Activated naive CD4-positive, alpha-beta T cell treated with Interleukin-2 at 50 U/mL for 16 hours (primary cell): ENCODE measurements around the gene LPAR4.
"Not testable (repeated sequence)": the region's sequence is repeated elsewhere in the genome, so short reads cannot be mapped to it uniquely, and the experiment has no call there.

Experiments used
- DNase-seq: peaks from one replicate; pipeline ENCODE4 v3.0.0-alpha.2; 2020

Gene LPAR4, protein sequence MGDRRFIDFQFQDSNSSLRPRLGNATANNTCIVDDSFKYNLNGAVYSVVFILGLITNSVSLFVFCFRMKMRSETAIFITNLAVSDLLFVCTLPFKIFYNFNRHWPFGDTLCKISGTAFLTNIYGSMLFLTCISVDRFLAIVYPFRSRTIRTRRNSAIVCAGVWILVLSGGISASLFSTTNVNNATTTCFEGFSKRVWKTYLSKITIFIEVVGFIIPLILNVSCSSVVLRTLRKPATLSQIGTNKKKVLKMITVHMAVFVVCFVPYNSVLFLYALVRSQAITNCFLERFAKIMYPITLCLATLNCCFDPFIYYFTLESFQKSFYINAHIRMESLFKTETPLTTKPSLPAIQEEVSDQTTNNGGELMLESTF

DNA sequence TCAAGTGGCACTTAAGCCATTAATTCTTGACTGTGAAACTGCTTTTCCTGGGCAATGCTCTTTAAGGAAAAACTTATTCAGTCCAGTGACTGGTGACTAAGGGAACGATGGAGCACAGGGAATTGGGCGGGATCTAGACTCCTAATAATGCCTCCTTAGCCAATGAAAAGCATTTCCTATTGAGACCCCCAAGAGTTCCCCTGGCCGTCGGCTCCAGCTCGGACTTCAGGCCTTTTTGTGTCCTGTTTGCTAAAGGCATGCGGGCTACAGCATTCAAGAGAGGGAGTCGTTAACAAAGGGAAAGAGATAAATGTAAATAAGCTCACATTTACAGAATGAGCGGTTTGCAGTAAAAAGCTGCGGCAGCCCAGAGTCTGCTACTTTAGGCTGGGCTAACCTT, at the start of gene LPAR4:
LPAR4 (plus strand) TSS at position 232 of the 400 bp plus-strand sequence. CDS start 7,150 bp downstream, outside the sequence.
- no peak for DNase-seq

DNA sequence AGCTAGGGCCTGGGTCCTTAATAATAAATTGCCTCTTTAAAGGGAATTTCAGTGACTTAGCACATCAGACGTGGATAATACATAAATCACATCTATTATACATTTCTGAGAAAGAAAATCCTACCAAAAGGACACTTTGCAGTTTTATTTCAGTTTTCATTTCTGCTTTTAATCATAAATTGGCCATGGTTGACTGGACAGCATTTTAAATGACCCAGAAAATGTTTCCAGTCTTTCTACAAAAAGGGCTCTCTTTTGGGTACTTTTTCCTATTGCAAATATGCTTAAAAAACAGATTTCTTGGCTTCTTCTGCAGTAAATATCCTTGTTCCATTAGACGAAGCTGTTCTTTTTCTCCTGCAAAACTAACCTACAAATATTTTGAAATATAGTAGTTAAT, 41.4 kb upstream of the LPAR4 start:
- DNase-seq: no peak

DNA sequence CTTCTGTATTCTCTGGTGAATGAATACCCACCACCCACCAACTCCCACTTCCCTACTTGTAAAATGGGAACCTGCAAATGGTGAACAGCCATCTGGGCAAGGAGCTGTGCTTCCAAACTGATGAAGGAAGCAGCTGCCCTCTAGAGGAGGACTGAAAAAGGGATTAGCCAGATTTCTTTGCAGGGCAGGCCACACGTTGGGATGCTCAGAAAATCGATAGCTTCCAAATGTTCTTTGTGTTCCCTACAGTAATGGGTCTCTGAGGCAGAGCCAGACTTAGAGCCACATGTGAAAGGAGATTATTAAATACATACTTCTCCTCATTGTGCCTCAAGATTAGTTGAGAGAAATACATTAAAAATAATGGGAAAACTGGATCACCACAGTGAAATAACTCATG, 39.3 kb upstream of the LPAR4 start:
- DNase-seq: no peak

DNA sequence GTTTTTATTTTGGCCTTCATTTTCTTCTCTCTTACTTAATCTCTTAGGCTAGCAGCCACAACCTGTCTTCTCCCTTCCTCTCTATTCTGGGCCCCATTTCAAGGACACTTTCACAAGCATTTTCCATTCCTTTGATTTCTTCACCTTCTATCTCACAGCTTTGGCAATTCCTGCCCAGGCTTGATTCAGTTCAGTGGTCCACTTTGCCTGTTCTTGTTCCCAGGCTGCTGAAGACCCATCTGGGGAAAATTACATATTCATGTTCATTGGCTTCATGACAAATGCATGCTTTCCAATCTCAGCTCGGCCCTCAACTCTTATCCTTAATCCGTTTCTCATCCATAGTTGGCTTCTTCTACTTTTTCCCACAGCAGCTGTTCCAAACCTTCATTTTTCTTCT, 38.7 kb upstream of the LPAR4 start:
- no peak for DNase-seq

DNA sequence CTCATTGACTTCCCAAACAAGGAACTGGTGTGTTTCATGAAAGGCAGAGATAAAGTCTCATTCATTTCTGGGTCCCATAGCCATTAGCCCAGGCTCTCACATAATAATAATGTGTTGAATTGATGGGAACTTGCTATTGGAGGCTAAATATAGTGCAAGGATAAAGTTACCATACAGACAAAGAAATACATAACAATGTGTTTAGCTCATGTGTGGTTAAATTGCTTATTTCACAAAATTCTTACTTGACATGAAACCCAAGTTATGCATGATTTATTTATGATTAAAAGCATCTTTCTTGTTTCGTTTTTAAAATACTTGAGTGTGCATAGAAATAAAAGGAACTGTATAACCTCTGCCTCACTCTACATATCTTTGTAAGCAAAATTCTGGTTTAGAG, 37.3 kb upstream of the LPAR4 start:
- DNase-seq: no peak

DNA sequence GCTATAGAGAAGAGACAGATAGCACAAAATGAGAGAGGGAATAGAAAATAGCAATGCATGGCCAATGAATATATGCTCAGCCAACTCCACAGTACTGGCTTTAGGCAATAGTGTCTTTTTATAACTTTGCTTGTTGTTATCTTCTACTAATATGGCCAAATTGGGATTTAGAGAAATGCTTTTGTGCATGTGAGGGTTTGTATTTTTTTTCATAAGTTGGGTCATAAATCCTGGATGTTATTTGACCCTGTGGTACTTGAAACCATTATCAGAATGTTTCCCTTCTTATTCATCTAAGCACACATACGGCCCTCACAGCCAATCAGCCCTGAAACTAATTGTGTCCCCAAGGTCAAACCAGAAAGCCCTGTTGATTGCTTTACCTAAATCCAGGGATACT, 35.2 kb upstream of the LPAR4 start:
- DNase-seq: no peak

DNA sequence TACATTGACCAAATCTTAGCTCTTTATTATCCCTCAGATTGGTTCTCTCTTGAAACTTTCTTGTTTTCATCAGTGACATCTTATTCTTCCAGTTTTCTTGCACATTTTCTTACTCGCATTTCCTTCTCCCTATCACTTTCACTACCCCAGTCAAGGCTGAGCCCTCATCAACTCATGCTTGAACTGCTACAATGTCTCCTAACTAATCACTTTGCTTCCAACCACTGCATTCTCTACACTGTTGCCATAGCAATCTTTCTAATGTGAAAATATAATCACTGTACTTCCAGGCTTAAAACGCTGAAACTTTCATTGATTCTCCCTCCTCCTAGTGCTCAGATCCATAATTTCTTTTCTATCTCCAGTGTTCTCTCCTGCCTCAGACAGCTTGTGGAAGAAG, 22.2 kb upstream of the LPAR4 start:
- DNase-seq: no peak

DNA sequence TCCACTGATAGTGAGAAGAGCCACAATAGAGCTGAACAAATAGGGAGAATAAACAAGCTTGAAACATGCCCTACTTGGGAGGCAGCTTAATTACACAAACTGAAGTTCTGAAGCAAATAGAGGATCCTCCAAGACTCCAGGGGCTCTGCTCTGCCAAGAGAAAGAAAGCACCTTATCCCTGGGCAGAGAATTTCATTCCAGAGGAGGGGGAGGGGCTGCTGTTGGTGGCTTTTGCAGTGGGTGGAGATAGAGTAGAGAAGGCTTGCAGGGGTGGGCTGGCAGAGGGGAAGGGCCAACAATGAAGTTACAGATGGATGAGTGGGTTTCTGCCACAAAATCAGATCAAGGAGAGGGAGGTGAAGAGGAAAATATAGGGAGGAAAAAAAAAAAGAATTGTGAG, 1.0 kb upstream of the LPAR4 start:
- no peak for DNase-seq

DNA sequence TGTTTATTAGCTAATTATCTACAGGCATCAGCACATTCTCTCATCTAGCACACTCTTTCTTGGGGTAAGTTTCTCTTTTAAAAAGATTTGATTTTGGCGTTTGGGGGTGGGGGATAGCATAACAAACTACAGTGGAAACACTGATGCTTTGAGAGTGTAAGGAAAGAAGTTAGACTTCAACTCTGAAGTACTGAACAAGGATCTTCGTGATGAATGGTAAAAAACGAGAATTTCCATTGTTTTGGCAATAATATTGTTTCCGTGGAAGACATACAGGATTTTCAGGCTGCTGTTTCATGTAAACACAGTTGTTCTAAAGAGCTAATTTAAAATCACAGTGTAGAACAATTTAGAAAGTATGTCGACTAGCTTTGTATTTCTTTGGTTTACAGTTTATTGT, 451 bp downstream of the LPAR4 start:
- no peak for DNase-seq

DNA sequence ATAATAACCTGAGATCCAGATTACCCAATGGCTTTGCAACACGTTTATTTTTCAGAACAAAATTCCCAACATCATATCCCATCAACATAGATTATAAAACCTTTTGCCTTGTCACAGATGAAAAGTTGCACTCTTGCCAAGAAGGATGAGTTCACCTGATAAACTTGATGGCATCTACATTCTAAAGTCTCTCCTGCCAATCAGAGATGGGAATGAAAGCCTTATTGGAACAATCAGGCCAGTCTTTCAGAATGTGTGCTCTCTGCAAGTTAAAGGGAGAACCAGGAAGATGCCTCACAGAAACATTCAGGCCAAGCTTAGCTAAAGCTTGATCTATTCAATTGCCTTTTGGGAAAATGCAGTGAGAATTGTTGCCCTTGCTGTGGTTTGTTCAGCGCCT, 1.3 kb downstream of the LPAR4 start:
- no peak for DNase-seq

DNA sequence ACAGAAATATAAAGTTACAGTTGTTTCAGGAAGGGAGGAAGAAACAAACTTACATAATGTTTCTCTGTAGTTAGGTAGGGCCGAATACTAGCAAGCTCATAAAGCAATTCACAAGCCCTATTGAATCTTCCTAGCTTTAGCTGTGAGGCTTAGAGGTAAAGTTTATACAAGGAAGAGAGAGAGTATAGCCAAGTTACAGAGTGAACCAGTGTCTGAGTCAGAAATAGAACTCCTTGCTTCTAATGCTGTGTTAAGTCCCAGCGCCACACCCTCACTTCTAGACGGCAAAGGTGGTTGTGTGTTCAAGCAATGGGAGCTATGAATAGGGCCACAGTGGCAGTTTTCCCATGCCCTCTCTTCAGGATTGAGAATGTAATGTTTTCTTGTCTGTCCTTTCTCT, 6.1 kb downstream of the LPAR4 start:
- no peak for DNase-seq

DNA sequence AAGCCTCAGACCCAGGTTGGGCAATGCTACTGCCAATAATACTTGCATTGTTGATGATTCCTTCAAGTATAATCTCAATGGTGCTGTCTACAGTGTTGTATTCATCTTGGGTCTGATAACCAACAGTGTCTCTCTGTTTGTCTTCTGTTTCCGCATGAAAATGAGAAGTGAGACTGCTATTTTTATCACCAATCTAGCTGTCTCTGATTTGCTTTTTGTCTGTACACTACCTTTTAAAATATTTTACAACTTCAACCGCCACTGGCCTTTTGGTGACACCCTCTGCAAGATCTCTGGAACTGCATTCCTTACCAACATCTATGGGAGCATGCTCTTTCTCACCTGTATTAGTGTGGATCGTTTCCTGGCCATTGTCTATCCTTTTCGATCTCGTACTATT, 7.4 kb downstream of the LPAR4 start:
- no peak for DNase-seq

DNA sequence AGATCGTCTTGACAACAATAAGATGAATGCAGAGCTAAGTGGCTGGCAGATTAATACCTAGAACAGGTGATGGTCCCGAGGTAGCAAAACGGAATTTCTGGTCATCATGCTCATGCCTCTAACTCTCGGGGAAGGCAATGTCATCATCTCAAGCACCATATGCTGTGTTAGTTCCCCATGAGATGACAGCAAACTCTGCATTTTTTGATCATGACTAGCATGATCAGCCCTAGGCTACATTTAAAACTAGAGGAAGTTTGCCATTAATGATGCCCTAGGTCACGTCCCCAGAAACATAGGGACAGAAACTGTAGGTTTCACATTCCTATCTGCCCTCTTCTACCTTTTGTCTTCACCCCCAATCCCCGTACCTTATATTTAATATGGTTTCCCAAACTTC, 11.6 kb downstream of the LPAR4 start:
- DNase-seq: no peak

DNA sequence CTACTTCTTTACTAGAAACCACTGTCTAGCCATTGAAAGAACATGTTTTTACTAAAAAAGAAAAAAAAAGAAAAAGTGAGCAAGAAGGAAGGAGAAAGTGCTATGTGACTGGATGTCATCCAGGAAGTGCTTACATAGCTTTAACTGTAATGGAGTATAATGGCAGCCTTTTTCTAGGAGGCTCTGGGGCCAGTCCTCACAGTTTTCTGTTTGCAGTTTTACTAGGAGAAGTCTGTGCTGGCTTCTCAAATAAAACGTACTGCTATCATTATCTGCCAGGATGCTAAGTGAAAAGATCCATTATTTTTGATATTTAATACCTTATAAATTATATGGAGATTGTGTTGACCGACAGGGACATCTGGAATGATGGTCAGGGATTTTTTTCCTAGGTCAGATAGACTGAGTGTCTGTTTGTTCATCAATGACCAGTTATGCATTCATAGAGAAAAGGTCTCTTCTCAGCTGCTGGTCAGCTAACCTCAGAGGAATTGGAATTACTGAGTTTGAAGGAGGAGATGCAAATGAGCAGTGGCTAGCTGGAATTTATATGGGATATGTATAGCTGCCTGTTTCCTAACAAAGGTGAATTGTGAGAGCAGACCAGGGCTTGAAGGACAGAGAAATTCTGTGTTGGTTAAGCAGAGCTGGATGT, 21.7 kb downstream of the LPAR4 start:
- DNase-seq: no peak

DNA sequence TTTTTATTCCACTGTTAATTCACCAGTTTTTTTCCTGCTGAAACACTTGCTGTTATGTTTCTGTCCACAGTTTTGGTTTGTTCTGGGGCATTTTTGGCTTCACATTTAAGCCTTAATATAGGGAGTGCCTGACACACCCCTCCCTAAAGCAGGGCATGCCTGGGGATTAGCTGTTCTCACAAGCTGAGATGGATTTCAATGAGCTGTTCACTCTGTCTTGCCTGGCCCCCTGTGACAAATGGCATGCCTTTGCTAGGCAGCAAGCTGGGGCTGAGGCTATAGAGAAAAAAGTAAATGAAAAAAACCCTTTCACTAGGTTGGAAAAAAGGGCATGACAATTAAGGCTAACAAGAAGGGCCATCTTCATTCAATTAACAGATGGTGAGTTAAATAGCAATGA, 22.4 kb downstream of the LPAR4 start:
- DNase-seq: no peak

DNA sequence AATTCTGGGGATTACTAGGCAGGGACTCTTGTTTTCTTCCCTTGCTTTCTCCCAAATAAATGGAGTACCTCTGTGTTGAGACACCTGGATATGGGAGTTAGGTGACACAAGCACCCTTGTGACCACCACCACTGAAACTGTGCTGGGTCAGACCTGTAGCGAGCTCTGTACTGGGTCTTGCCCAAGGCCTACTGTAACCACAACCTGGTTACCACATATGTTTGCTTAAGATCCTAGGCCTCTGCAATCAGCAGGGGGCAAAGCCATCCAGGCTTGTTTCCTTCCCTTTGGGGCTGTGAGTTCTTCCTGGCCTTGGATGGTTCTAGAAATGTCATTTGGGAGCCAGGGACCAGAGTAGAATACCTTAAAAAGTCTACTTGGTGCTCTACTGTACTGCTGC, 49.4 kb downstream of the LPAR4 start:
- no peak for DNase-seq

DNA sequence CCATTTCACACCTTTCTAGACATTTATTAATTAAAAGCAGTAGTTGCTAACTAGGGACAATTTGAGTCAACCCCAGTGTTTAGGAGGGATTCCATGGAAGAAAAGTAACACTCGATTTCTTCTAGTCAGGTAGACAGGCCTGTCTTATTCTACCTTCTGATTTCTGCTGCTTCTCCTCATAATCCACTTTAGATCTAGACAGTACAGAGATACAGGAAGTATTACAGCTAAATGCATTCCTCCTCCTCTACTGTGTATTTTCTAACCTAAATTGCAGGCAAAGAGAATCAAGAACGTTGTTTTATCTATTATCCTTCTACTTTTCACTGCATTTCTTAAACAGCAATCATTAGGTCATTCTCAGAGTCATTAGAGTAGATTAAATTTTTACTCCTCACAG, 52.6 kb downstream of the LPAR4 start:
- no peak for DNase-seq

DNA sequence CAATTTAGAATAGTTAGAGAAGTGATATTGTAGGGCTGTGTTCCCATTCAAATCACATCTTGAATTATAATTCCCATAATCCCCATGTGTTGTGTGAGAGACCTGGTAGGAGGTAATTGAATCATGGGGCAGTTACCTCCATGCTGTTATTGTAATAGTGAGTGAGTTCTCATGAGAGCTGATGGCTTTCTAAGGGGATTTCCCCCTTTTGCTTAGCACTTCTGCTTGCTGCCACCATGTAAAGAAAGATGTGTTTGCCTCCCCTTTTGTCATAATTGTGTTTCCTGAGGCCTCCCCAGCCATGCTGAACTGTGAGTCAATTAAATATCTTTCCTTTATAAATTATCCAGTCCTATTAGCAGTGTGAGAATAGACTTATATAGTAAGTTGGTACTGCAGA, 53.2 kb downstream of the LPAR4 start:
- no peak for DNase-seq

DNA sequence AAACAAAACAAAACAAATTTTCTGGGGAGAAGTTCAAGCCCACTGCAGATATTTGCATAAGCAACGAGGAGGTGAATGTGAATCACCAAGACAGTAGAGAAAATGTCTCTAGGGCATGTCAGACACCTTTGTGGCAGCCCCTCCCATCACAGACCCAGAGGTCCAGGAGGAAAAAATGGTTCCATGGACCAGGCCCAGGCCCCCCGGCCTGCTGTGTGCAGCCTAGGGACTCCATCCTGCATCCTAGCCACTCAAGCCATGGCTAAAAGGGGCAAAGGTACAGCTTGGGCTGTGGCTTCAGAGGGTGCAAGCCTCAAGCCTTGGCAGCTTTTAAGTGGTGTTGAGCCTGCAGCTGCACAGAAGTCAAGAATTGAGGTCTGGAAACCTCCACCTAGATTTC, 54.0 kb downstream of the LPAR4 start:
- no peak for DNase-seq

DNA sequence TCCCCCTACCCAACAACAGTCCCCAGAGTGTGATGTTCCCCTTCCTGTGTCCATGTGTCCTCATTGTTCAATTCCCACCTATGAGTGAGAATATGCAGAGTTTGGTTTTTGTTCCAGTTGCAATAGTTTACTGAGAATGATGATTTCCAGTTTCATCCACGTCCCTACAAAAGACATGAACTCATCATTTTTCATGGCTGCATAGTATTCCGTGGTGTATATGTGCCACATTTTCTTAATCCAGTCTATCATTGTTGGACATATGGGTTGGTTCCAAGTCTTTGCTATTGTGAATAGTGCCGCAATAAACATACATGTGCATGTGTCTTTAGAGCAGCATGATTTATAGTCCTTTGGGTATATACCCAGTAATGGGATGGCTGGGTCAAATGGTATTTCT, 55.0 kb downstream of the LPAR4 start:
- not testable (repeated sequence) for DNase-seq
